GOT3 (cell line): ENCODE measurements around the gene MRPL41.
"Not testable (repeated sequence)": the region's sequence is repeated elsewhere in the genome, so short reads cannot be mapped to it uniquely, and the experiment has no call there.

Source experiments
- DNase-seq: peaks from one replicate; lab custom pipeline; 2025; ENCODE audit warnings: mixed read lengths; lab: John Stamatoyannopoulos, UW

The MRPL41 gene

GRCh38 chr9:137553654-137554053 lies 2.0 kb downstream of the MRPL41 start:
- DNase-seq = not testable (repeated sequence)

DNA sequence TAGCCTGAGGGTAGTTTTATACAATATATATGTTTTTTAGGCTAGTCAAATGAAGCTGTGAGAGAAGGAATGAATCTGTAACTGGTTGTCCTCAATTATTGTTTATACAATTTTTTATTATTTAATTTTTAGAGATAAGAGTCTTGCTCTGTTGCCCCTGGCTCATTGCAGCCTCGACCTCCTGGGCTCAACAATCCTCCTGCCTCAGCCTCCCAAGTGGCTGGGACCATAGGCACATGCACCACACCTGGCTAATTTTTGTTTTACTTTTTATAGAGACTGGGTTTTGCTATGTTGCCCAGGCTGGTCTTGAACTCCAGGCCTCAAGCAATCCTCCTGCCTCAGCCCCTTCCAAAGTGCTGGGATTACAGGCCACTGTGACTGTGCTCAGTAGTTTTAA lies 2.7 kb downstream of the MRPL41 start:
- DNase-seq = no peak

GRCh38 chr9:137555179-137555578 lies 3.5 kb downstream of the MRPL41 start:
- no peak for DNase-seq

GRCh38 chr9:137556069-137556838 lies 4.6 kb downstream of the MRPL41 start:
- no peak for DNase-seq

DNA sequence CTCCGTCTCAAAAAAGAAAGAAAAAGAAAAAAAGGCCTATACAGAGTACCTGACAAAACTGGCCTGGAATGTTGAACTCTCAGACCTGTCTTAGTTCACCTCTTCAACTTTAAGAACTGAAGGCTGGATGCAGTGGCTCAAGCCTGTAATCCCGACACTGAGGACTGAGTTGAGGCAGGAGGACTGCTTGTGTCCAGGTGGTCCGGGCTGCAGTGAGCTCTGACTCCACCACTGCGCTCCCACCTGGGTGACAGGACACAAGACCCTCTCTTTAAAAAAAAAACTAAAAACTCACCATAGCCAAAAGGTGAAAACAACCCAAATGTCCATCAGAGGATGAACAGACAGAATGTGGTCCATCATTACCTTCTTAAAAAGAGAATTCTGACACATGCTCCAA lies 6.4 kb downstream of the MRPL41 start:
- no peak for DNase-seq

- DNase-seq = no peak
Observed at GRCh38 chr9:137564134-137564533, 12.5 kb downstream of the MRPL41 start.

- no peak for DNase-seq
Observed at GRCh38 chr9:137564817-137565411, 13.2 kb downstream of the MRPL41 start.

DNA sequence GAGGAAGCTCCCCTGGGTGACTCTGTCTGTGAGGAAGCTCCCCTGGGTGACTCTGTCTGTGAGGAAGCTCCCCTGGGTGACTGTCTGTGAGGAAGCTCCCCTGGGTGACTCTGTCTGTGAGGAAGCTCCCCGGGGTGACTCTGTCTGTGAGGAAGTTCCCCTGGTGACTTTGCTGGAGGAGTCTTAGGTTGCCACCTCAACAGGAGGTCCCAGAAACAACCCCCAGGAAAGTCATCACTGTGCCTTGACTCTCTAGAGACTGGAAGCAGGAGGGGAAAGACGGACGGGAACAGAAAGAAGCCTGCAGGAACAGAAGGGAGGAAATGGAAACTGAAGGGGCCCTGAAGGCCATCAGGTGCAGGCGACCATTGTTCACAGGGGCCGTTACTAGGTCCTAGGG lies 16.8 kb downstream of the MRPL41 start:
- not testable (repeated sequence) for DNase-seq

- DNase-seq = no peak
Observed at GRCh38 chr9:137569609-137570203, 18.0 kb downstream of the MRPL41 start.

GRCh38 chr9:137570566-137570965 lies 18.9 kb downstream of the MRPL41 start:
- DNase-seq = no peak

GRCh38 chr9:137574192-137574591 lies 22.5 kb downstream of the MRPL41 start:
- DNase-seq = no peak

- no peak for DNase-seq
Observed at GRCh38 chr9:137575364-137575715, 23.7 kb downstream of the MRPL41 start.

GRCh38 chr9:137575716-137576411 lies 24.2 kb downstream of the MRPL41 start:
- no peak for DNase-seq

GRCh38 chr9:137578518-137579258 lies 27.0 kb downstream of the MRPL41 start, which contains the start of gene DPH7:
TSS of gene DPH7 (minus strand) at chr9:137578925. CDS start at chr9:137578777, 148 bp downstream.
- peak; percentile 49 for DNase-seq

DNA sequence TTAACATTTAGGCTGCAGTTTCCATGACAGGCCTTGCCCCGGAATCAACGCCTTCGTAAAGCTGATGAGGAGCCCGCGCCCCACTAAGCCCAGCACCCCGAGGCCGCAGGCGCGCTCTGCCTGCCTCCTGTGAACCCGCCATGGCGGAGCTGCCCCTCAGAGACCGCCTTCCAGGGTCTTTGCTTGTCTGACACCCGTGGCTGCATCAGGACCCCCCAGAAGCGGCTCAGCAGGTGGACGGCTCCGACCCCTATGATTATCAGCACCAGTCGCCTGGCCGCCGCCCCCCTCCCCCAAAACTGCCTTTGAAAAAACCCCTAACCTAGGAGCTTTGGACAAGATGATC lies 27.6 kb downstream of the MRPL41 start:
- no peak for DNase-seq

- no peak for DNase-seq
Observed at GRCh38 chr9:137580209-137580953, 28.7 kb downstream of the MRPL41 start.

- no peak for DNase-seq
Observed at GRCh38 chr9:137580954-137581322, 29.3 kb downstream of the MRPL41 start.

- DNase-seq = no peak
Observed at GRCh38 chr9:137581361-137582285, 29.9 kb downstream of the MRPL41 start.

DNA sequence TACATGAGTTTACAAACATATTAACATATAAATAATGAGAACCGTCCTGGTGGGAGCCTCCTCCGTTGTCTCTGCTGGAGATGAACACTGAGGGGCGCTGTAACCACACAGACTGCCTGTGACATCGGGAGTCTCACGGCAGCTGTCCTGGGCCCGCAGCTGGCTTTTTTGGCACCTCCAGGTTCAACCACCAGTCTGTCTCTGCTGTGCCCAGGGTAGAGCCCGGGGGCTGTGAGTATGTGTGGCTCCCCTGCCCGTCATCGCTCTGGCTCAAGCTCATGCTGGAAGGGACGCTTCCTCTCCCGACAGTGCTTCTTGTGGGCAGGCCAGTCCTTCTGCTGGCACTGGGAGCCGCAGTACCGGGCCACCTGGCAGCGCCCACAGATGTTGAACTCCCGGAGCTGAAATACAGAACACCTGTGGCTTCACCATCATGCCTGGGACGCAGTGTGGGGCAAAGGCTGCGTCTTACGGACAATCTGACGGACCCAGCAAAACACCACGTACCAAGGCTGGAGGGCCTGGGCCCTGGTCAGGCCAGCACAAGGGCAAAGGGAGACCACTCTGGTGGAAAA lies 30.7 kb downstream of the MRPL41 start:
- no peak for DNase-seq

GRCh38 chr9:137583347-137583746 lies 31.7 kb downstream of the MRPL41 start:
- DNase-seq = no peak
